Measurements from ENCODE around the gene LRRC42.

Gene LRRC42

DNA sequence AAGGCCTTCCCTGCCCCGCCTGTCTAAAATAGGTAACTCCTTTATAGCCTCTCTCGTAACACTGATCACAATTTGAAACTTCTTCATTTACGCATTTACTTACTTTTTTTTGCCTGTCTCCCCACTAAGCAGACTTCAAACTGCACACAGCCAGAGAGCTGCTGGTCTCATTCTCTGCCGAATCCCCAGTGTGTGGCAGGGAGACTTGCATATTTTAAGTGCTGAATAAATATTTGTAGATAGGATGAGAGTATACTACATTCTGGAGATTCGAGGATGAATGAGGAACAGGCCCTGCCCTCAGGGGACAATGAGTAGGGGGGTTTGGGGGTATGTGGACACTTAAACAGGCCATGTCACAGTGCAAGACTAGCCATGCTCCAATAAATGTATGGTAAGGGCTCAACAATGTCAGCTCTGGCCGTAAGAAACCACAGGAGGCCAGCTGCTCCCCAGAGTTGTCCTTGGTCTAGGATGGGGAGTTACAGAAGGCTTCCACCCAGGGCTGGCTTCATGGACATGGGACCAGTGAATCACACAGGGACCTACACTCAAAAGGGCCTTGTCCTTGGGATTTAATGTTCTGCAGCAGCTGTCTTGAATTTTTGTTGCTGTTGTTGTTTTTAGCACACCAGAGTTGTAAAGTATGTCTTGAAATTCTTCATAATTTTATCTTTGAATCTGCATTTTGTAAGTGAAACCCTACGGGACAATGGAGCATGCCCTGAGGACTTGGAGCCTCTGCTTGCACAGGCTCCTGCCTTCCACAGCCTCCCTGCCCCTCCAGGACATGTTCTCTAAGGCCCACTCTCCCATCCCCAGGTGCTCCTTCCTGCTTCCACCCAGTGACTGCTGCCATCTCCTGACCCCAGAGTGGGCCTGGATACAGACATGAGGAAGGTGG, 43.7 kb upstream of the LRRC42 start:
- H3K4me3 ChIP-seq (IDR thresholded peaks at IDR 0.05; ENCODE audit: insufficient read depth, low read depth, low read length): no peak overlapping the region
- TF ChIP-seq, protein P1, sequence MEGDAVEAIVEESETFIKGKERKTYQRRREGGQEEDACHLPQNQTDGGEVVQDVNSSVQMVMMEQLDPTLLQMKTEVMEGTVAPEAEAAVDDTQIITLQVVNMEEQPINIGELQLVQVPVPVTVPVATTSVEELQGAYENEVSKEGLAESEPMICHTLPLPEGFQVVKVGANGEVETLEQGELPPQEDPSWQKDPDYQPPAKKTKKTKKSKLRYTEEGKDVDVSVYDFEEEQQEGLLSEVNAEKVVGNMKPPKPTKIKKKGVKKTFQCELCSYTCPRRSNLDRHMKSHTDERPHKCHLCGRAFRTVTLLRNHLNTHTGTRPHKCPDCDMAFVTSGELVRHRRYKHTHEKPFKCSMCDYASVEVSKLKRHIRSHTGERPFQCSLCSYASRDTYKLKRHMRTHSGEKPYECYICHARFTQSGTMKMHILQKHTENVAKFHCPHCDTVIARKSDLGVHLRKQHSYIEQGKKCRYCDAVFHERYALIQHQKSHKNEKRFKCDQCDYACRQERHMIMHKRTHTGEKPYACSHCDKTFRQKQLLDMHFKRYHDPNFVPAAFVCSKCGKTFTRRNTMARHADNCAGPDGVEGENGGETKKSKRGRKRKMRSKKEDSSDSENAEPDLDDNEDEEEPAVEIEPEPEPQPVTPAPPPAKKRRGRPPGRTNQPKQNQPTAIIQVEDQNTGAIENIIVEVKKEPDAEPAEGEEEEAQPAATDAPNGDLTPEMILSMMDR (conservative IDR thresholded peaks at IDR 0.05; ENCODE audit: low read depth, low read length): no peak
- H3K36me3 ChIP-seq (ENCODE audit: insufficient read depth): no peaks in the 10 kb centered on the region
- no peak overlapping the region for H3K4me2 ChIP-seq
- H3K4me1 ChIP-seq (ENCODE audit: low read depth, poor library complexity, severe bottlenecking): no peaks in the 10 kb centered on the region
- H3K27ac ChIP-seq: no peak overlapping the region
- H4K20me1 ChIP-seq (ENCODE audit: insufficient read depth): no peaks in the 10 kb centered on the region
- H3K79me2 ChIP-seq (ENCODE audit: insufficient read depth, low read depth): no peaks in the 10 kb centered on the region
- H3K9ac ChIP-seq: no peak overlapping the region
- no peak overlapping the region for H2AFZ ChIP-seq (ENCODE audit: low read depth)
- no peaks in the 10 kb centered on the region for H3K27me3 ChIP-seq (ENCODE audit: insufficient read depth, low read depth)

DNA sequence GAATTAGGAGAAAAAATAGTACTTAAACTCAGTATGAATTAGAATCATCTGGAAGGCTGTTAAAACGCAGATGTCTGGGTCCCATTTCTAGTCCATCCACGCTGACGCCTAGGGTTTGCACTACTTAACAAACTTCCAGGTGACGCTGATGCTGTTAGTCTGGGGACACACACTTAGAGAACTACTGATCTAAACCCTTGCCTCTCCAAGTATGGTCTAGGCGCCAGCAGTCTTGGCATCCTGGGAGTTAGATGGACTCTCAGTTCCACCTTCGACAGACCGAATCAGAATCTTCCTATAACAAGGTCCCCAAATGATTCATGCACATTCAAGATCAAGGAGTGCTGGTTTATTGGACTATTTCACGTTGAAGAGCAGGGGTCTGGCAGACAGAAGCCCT, 40.6 kb upstream of the LRRC42 start:
- H3K27me3 ChIP-seq (ENCODE audit: insufficient read depth, low read depth): no peaks in the 10 kb centered on the region
- no peak overlapping the region for H3K4me2 ChIP-seq
- H3K36me3 ChIP-seq (ENCODE audit: insufficient read depth): no peaks in the 10 kb centered on the region
- H2AFZ ChIP-seq (ENCODE audit: low read depth): no peak overlapping the region
- no peaks in the 10 kb centered on the region for H3K79me2 ChIP-seq (ENCODE audit: insufficient read depth, low read depth)
- no peaks in the 10 kb centered on the region for H4K20me1 ChIP-seq (ENCODE audit: insufficient read depth)
- no peak overlapping the region for H3K27ac ChIP-seq
- H3K4me1 ChIP-seq (ENCODE audit: low read depth, poor library complexity, severe bottlenecking): no peaks in the 10 kb centered on the region
- TF ChIP-seq, protein P1 (conservative IDR thresholded peaks at IDR 0.05; ENCODE audit: low read depth, low read length): no peak
- no peak overlapping the region for H3K9ac ChIP-seq
- H3K4me3 ChIP-seq (IDR thresholded peaks at IDR 0.05; ENCODE audit: insufficient read depth, low read depth, low read length): no peak overlapping the region

DNA sequence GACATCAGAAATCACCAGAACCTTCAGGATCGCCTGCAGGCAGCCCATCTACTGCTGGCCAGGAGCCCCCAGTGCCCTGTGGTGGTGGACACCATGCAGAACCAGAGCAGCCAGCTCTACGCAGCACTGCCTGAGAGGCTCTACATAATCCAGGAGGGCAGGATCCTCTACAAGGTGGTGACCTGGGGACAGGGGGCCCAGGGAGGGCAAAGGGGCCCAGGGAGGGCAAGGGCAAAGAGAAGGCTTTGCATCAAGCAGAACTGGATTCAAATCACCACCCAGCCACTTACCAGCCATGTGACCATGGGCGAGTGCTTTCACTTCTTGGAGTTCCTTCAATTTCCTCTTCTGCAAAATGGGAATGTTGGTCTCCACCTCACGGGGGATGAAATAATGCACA, 40.0 kb upstream of the LRRC42 start:
- H3K9ac ChIP-seq: no peak overlapping the region
- TF ChIP-seq, protein P1 (conservative IDR thresholded peaks at IDR 0.05; ENCODE audit: low read depth, low read length): no peak
- no peak overlapping the region for H3K4me3 ChIP-seq (IDR thresholded peaks at IDR 0.05; ENCODE audit: insufficient read depth, low read depth, low read length)
- H3K36me3 ChIP-seq (ENCODE audit: insufficient read depth): no peaks in the 10 kb centered on the region
- no peaks in the 10 kb centered on the region for H4K20me1 ChIP-seq (ENCODE audit: insufficient read depth)
- H3K27ac ChIP-seq: no peak overlapping the region
- H3K79me2 ChIP-seq (ENCODE audit: insufficient read depth, low read depth): no peaks in the 10 kb centered on the region
- no peak overlapping the region for H2AFZ ChIP-seq (ENCODE audit: low read depth)
- no peak overlapping the region for H3K4me2 ChIP-seq
- H3K27me3 ChIP-seq (ENCODE audit: insufficient read depth, low read depth): no peaks in the 10 kb centered on the region
- H3K4me1 ChIP-seq (ENCODE audit: low read depth, poor library complexity, severe bottlenecking): no peaks in the 10 kb centered on the region

DNA sequence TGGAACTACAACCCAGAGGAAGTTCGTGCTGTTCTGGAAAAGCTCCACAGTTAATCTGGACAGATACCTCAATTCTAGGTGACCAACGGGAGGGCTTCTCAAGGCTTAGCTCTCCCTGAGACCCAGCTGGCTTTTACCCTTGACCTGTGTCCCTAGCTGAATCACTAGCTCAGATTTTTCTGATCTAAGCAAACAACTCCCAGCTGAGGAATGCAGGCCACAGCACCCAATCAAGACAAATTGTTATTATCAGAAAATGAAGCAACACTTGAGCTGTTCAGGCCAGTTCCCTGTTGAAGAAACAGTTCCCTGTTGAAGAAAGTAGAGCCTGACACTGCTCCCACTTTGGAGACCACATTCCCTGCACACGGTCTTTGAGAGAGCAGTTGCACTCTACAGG, 36.2 kb upstream of the LRRC42 start:
- H4K20me1 ChIP-seq (ENCODE audit: insufficient read depth): no peaks in the 10 kb centered on the region
- TF ChIP-seq, protein P1 (conservative IDR thresholded peaks at IDR 0.05; ENCODE audit: low read depth, low read length): no peak
- no peak overlapping the region for H3K4me2 ChIP-seq
- H3K79me2 ChIP-seq (ENCODE audit: insufficient read depth, low read depth): no peaks in the 10 kb centered on the region
- no peak overlapping the region for H2AFZ ChIP-seq (ENCODE audit: low read depth)
- H3K36me3 ChIP-seq (ENCODE audit: insufficient read depth): no peaks in the 10 kb centered on the region
- no peaks in the 10 kb centered on the region for H3K27me3 ChIP-seq (ENCODE audit: insufficient read depth, low read depth)
- no peaks in the 10 kb centered on the region for H3K4me1 ChIP-seq (ENCODE audit: low read depth, poor library complexity, severe bottlenecking)
- no peak overlapping the region for H3K4me3 ChIP-seq (IDR thresholded peaks at IDR 0.05; ENCODE audit: insufficient read depth, low read depth, low read length)
- H3K27ac ChIP-seq: no peak overlapping the region
- no peak overlapping the region for H3K9ac ChIP-seq
